ENCODE results near the gene DDI2. TPM values are rescaled to one million over a fixed set of nuclear protein-coding genes. Genes with fewer than 3 reads are reported as not detected.

The DDI2 gene
- total and polyA plus RNA-seq, 9 of the 15 experiments (the other 6 are each of a cell fraction or from before 2014, with no cell fraction given), result 6.5 to 48.4 (median 21.2) TPM

- TF ChIP-seq ZBTB43 (CRISPR knock-in tag; IDR thresholded peaks at IDR 0.05) (no peak), RB1 (IDR thresholded peaks at IDR 0.05; ENCODE audit: low read depth) (no peak), HNRNPUL1 (IDR thresholded peaks at IDR 0.05; ENCODE audit: low read length) (no peak), FOXP1 (CRISPR knock-in tag; IDR thresholded peaks at IDR 0.05) (no peak)
Measured at GRCh38 chr1:15595809-15596617, 21.2 kb upstream of the DDI2 start (continued).

GRCh38 chr1:15598436-15598835 is 18.8 kb upstream of the DDI2 start:
- Histone ChIP-seq H3K9me3 (replicated peaks; ENCODE audit: control insufficient read depth, insufficient read depth, low read depth, low read length) (no peaks in the 10 kb centered on the region), H3K36me3 (ENCODE audit: control insufficient read depth, insufficient read depth, low read length) (no peaks in the 10 kb centered on the region), H3K79me2 (ENCODE audit: control insufficient read depth, insufficient read depth, low read length) (no peaks in the 10 kb centered on the region), H3K4me3 (no peak overlapping the region), H3K27me3 (ENCODE audit: control insufficient read depth in 2 of 2, insufficient read depth in 2 of 2, low read length in 2 of 2) (no peaks in the 10 kb centered on the region), H3K9ac (ENCODE audit: insufficient read depth in 1 of 2, low read depth in 2 of 2, low read length in 2 of 2) (no peak overlapping the region), H4K20me1 (replicated peaks; ENCODE audit: control insufficient read depth, insufficient read depth, low read length) (no peaks in the 10 kb centered on the region), H3K4me2 (ENCODE audit: insufficient read depth, low read length) (no peak overlapping the region), H3K4me1 (replicated peaks in 1 of 2; ENCODE audit: control insufficient read depth in 2 of 2, insufficient read depth in 2 of 2, low read length in 2 of 2) (peaks cover 0 to 11% of the 10 kb centered on the region in 2 experiments; a peak in 3 of 5 replicates), H3K27ac (ENCODE audit: extremely low read depth, low read depth, low read length) (no peak overlapping the region), H2AFZ (ENCODE audit: low read depth, low read length) (no peak overlapping the region), H3K9me1 (ENCODE audit: control insufficient read depth, insufficient read depth, low read length) (no peaks in the 10 kb centered on the region)
- POLR2A ChIA-PET, result interaction anchor here (1.1 kb wide), 1 partner anchor 13 kb away, joined by 3 read pairs; no protein-coding TSS in a partner anchor
- CTCF ChIA-PET (ENCODE audit: low intra/inter-chr PET ratio), result no interaction called here
- intact Hi-C loops (cut with micrococcal nuclease) (no loop called here), in situ Hi-C loops (cut with MboI) (no loop called here)
- DNase-seq (ENCODE audit: extremely low read depth in 1 of 4, low spot score in 3 of 4) (no peak), FAIRE-seq (no peak), ATAC-seq (no peak)
- TF ChIP-seq KHSRP (IDR thresholded peaks at IDR 0.05), result no peak
- TF ChIP-seq BRF2 (IDR thresholded peaks at IDR 0.05; ENCODE audit: borderline replicate concordance, insufficient read depth, insufficient read length), result no peak
- no peak for TF ChIP-seq HNRNPH1 (optimal IDR thresholded peaks at IDR 0.05; ENCODE audit: low read depth, low read length)
- no peak for TF ChIP-seq E2F6 (IDR thresholded peaks at IDR 0.05; ENCODE audit: borderline replicate concordance in 1 of 2, extremely low read depth in 1 of 2, insufficient read depth in 1 of 2, insufficient read length in 1 of 2, low read depth in 1 of 2, low read length in 1 of 2, poor library complexity in 1 of 2, severe bottlenecking in 1 of 2)
- TF ChIP-seq ZNF134 (CRISPR knock-in tag; conservative IDR thresholded peaks at IDR 0.05), result no peak
- no peak for TF ChIP-seq CSDE1 (IDR thresholded peaks at IDR 0.05)
- TF ChIP-seq NCOR1 (IDR thresholded peaks at IDR 0.05), result no peak
- TF ChIP-seq ATF6 (CRISPR knock-in tag; IDR thresholded peaks at IDR 0.05), result no peak
- no peak for TF ChIP-seq ZNF41 (CRISPR knock-in tag; conservative IDR thresholded peaks at IDR 0.05)
- no peak for TF ChIP-seq ZNF324 (CRISPR knock-in tag; IDR thresholded peaks at IDR 0.05)
- TF ChIP-seq NFYB (IDR thresholded peaks at IDR 0.05; ENCODE audit: extremely low read depth, insufficient read length), result no peak
- BruUV-seq (replicated peaks), result no TSS peak
- WGBS (ENCODE audit: insufficient coverage, low coverage, missing lambda C conversion rate), result 4% methylated on average over 2 of the region's 2 CpGs
